ENCODE results near the gene MAP6D1. TPM values are rescaled to one million over a fixed set of nuclear protein-coding genes. Genes with fewer than 3 reads are reported as not detected.
"Not testable (repeated sequence)": the region's sequence is repeated elsewhere in the genome, so short reads cannot be mapped to it uniquely, and the experiment has no call there.

The MAP6D1 gene
- total RNA-seq, 1 experiment from 2014 or later, result 7.1 TPM

DNA sequence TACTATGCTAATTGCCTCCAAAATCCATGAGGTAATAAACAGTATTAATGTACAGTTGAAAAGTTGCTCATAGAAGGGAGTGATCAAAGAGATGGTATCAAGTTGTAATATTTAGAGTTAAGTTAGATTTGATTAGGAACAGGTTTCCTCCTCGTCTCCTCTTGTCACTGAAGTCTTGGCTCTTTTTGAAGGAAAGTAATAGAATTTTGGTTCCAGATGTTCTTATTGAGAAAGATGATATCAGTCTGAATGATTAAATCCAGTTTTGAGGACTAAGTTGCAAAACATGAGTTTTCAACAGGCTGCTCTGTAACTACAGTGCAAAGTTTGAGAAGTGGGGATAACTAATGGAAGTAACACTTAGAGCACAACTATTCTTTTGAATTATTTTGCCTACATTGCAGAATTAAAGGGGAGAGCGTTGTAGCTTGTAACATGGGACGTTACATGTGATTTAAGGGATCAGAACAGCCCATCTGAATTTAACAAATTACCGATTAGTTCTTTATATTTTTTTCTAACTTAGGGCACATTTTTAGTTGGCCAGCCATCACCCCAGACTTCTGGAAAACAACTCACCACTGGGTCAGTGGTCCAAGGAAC lies 48.3 kb downstream of the MAP6D1 start:
- Histone ChIP-seq H3K4me1 (ENCODE audit: insufficient read depth, low read length) (no peaks in the 10 kb centered on the region), H3K27me3 (ENCODE audit: insufficient read depth, low read length) (no peaks in the 10 kb centered on the region), H3K79me1 (ENCODE audit: insufficient read depth, low read depth, low read length, poor library complexity, severe bottlenecking) (no peaks in the 10 kb centered on the region), H3K4me2 (ENCODE audit: insufficient read depth, insufficient read length, low read length) (no peak overlapping the region), H3K9me3 (ENCODE audit: control insufficient read depth, low read depth, low read length) (no peaks in the 10 kb centered on the region), H2BK12ac (ENCODE audit: insufficient read length, low read depth, low read length) (no peak overlapping the region), H4K8ac (replicated peaks; ENCODE audit: insufficient read length, low read depth, low read length) (no peak overlapping the region), H4K20me1 (ENCODE audit: control insufficient read depth, insufficient read depth, insufficient read length) (no peaks in the 10 kb centered on the region), H2BK5ac (ENCODE audit: insufficient read length, low read length) (no peak overlapping the region), H3K18ac (ENCODE audit: insufficient read length, low read depth, low read length) (no peak overlapping the region), H4K91ac (ENCODE audit: insufficient read length, low read depth, low read length) (no peak overlapping the region), H3K27ac (ENCODE audit: insufficient read length, low read depth, low read length) (no peak overlapping the region), H2BK20ac (ENCODE audit: low read depth, low read length, poor library complexity, severe bottlenecking) (no peak overlapping the region), H4K5ac (ENCODE audit: insufficient read length, low read depth, low read length) (no peak overlapping the region), H3T11ph (ENCODE audit: low read length) (no peak overlapping the region), H2AK5ac (ENCODE audit: insufficient read length, low read length) (no peak overlapping the region), H3K79me2 (ENCODE audit: insufficient read depth, low read length) (no peaks in the 10 kb centered on the region), H3K9ac (ENCODE audit: extremely low read depth, insufficient read length, low read length) (no peak overlapping the region), H2BK15ac (ENCODE audit: low read depth, low read length) (no peak overlapping the region), H3K23me2 (ENCODE audit: insufficient read length, low read depth, low read length, poor library complexity, severe bottlenecking) (no peaks in the 10 kb centered on the region), H3K23ac (ENCODE audit: insufficient read length, low read depth, low read length) (no peak overlapping the region), H3K56ac (ENCODE audit: insufficient read length, low read depth, low read length) (no peak overlapping the region), H3K4ac (ENCODE audit: low read depth, low read length) (no peak overlapping the region), H2AFZ (ENCODE audit: low read length) (no peak overlapping the region), H2BK120ac (ENCODE audit: low read depth, low read length, poor library complexity, severe bottlenecking) (no peak overlapping the region), H3K14ac (ENCODE audit: insufficient read depth, low read length) (no peak overlapping the region)
- DNase-seq, result no peak
- H3K9me3 Mint-ChIP-seq, result peaks cover 0 to 5% of the 10 kb centered on the region in 2 experiments; a peak in 2 of 5 replicates
- no peaks in the 10 kb centered on the region for H3K4me1 Mint-ChIP-seq
- TF ChIP-seq, protein P1, sequence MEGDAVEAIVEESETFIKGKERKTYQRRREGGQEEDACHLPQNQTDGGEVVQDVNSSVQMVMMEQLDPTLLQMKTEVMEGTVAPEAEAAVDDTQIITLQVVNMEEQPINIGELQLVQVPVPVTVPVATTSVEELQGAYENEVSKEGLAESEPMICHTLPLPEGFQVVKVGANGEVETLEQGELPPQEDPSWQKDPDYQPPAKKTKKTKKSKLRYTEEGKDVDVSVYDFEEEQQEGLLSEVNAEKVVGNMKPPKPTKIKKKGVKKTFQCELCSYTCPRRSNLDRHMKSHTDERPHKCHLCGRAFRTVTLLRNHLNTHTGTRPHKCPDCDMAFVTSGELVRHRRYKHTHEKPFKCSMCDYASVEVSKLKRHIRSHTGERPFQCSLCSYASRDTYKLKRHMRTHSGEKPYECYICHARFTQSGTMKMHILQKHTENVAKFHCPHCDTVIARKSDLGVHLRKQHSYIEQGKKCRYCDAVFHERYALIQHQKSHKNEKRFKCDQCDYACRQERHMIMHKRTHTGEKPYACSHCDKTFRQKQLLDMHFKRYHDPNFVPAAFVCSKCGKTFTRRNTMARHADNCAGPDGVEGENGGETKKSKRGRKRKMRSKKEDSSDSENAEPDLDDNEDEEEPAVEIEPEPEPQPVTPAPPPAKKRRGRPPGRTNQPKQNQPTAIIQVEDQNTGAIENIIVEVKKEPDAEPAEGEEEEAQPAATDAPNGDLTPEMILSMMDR (conservative IDR thresholded peaks at IDR 0.05), result no peak
- peaks cover 66 to 92% (median 92%) of the 10 kb centered on the region in 3 experiments for H3K36me3 Mint-ChIP-seq (ENCODE audit: insufficient read depth in 1 of 3, low read depth in 3 of 3)
- H3K27ac Mint-ChIP-seq, result no peak overlapping the region
- H3K27me3 Mint-ChIP-seq (ENCODE audit: low read depth), result no peaks in the 10 kb centered on the region
- H3K4me3 Mint-ChIP-seq, result no peak overlapping the region
- no CpG with 5 or more reads among the region's 4 CpGs for WGBS (ENCODE audit: extremely low coverage, insufficient read length, low lambda C conversion rate)

DNA sequence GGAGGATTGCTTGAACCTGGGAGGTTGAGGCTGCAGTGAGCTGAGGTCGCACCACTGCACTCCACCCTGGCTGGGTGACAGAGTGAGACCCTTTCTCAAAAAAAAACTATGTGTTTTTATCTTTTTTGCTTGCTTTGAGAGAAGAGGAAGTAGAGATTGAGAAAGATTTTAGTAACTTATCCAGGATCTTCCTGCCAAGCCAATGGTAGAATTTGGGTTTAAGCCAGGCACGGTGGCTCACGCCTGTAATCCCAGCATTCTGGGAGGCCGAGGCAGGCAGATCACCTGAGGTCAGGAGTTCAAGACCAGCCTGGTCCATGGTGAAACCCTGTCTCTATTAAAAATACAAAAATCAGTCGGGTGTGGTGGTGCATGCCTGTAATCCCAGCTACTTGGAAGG lies 48.9 kb downstream of the MAP6D1 start:
- not testable (repeated sequence) for H3K27ac ChIP-seq (ENCODE audit: insufficient read length, low read depth, low read length); H2BK12ac ChIP-seq (ENCODE audit: insufficient read length, low read depth, low read length); H2BK15ac ChIP-seq (ENCODE audit: low read depth, low read length); H4K5ac ChIP-seq (ENCODE audit: insufficient read length, low read depth, low read length); H3K4me3 Mint-ChIP-seq; H2BK120ac ChIP-seq (ENCODE audit: low read depth, low read length, poor library complexity, severe bottlenecking); H3K4me2 ChIP-seq (ENCODE audit: insufficient read depth, insufficient read length, low read length); H4K8ac ChIP-seq (replicated peaks; ENCODE audit: insufficient read length, low read depth, low read length); H3K27ac Mint-ChIP-seq; H4K91ac ChIP-seq (ENCODE audit: insufficient read length, low read depth, low read length); H3K9me3 ChIP-seq (ENCODE audit: control insufficient read depth, low read depth, low read length); H2AK5ac ChIP-seq (ENCODE audit: insufficient read length, low read length); H3K9ac ChIP-seq (ENCODE audit: extremely low read depth, insufficient read length, low read length); H3K14ac ChIP-seq (ENCODE audit: insufficient read depth, low read length); H3K18ac ChIP-seq (ENCODE audit: insufficient read length, low read depth, low read length); H3K4ac ChIP-seq (ENCODE audit: low read depth, low read length); H3K4me1 Mint-ChIP-seq; H3K9me3 Mint-ChIP-seq; H3K79me2 ChIP-seq (ENCODE audit: insufficient read depth, low read length); H3K23ac ChIP-seq (ENCODE audit: insufficient read length, low read depth, low read length); H2BK5ac ChIP-seq (ENCODE audit: insufficient read length, low read length); H2BK20ac ChIP-seq (ENCODE audit: low read depth, low read length, poor library complexity, severe bottlenecking); DNase-seq; H3K56ac ChIP-seq (ENCODE audit: insufficient read length, low read depth, low read length); H3K27me3 ChIP-seq (ENCODE audit: insufficient read depth, low read length); H3K4me1 ChIP-seq (ENCODE audit: insufficient read depth, low read length); H3K79me1 ChIP-seq (ENCODE audit: insufficient read depth, low read depth, low read length, poor library complexity, severe bottlenecking); H3K23me2 ChIP-seq (ENCODE audit: insufficient read length, low read depth, low read length, poor library complexity, severe bottlenecking); H2AFZ ChIP-seq (ENCODE audit: low read length); H4K20me1 ChIP-seq (ENCODE audit: control insufficient read depth, insufficient read depth, insufficient read length); H3T11ph ChIP-seq (ENCODE audit: low read length); H3K27me3 Mint-ChIP-seq (ENCODE audit: low read depth)
- peaks cover 65 to 89% (median 89%) of the 10 kb centered on the region in 3 experiments for H3K36me3 Mint-ChIP-seq (ENCODE audit: insufficient read depth in 1 of 3, low read depth in 3 of 3)
- no CpG with 5 or more reads among the region's 5 CpGs for WGBS (ENCODE audit: extremely low coverage, insufficient read length, low lambda C conversion rate)

All from H9 (cell line).